Skeletal muscle cell (primary cell): Measurements from ENCODE around the gene ISLR.
"Not testable (repeated sequence)": the region's sequence is repeated elsewhere in the genome, so short reads cannot be mapped to it uniquely, and the experiment has no call there.

Experiments
- DNase-seq: peaks from one replicate; pipeline ENCODE4 v3.0.0-alpha.2; 2010; ENCODE audit warnings: low read depth
- H3K4me3 ChIP-seq: 2 replicates; pipeline ENCODE4 v1.5.1; 2011; ENCODE audit warnings: low read depth, mild to moderate bottlenecking, control low read depth, low read length, moderate library complexity

The ISLR gene

DNA sequence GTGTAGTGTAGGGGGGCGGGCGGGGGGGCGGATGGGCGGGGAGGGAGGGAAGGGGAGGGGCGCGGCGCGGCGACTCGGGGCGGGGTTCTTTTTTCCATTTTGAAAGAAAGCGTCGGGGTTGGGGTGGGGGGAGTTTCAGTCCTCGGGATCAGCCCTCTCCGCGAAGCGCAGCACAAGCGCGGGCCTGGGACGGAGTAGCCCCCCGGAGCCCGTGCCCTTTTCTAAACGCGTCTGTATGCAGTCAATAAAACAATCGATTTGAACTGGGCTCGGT lies 37.0 kb upstream of the ISLR start:
- DNase-seq, result no peak
- H3K4me3 ChIP-seq, result peak overlapping the region; percentile 50

DNA sequence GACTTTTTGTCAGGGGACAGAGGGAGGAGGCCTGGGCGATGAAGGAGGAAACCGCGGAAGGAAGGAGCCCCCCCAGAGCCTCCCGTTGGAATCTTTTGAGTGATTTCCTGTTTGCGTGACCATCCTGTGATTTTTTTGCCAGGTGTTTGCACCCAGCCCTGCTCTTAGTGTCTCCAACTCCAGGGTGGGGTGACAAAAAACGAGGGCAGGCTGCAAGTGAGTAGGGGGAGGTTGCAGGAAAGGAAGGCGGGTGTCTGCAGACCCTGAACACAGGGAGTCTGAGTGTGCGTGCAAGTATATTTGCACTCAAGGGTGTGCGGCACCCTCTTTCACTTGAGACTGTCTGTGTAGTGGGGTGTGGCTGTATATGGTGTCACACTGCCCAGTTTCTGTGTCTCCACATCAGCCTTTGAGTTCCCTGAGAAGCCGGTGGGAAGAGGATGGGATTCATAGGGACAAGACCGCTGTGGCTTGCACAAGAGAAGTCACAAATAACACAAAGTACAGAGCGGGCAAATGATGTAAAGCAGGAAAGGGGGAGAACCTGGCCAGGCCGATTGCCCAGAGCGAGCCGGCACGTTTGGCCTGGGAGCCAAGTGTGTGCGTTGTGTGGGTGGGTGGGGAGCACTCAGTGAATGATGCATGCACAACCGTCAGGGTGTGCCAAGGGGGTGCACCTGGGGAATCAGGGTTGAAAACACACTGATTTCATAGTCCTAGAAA lies 36.5 kb upstream of the ISLR start:
- DNase-seq, result no peak
- peak overlapping the region; percentile 50 for H3K4me3 ChIP-seq

DNA sequence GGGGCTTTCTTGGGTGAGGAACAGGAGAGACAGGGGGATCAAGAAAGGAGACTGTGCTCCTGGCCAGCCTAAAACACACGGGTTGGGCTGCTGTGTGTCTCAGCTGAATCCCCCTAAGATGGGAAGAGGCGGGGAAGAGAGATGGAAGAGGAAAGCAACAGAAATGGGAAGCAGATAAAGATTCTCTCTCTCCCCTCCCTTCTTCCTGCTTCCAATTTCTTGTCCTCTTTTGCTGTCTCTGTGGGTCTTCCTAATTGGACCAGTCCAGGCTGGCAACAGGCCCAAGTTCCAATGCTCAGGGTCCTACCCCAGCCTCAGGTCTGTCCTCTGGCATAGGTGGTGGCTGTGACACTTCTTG lies 36.0 kb upstream of the ISLR start:
- no peak for DNase-seq

DNA sequence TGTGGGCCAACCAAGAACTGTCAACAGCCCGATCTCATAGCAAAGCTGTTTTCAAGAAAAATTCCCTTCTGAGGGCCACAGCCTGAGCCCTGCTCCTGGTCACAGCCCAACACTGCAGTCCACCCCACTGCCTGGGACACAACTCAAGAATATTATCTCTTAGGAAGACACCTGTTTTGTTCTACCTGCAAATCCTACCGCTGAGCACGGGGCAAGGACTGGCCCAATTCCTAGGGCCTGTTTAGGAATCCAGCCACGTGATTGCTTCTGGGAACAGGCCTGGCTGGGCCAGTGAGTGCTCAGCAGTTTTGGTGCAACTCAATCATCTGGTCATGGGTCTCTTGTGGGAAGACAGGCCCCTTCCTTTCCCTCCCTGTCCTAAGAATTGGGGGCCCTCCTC lies 34.9 kb upstream of the ISLR start:
- no peak overlapping the region for H3K4me3 ChIP-seq
- DNase-seq, result no peak

More for the DNA sequence above, 36.0 kb upstream of the ISLR start:
- no peak overlapping the region for H3K4me3 ChIP-seq

DNA sequence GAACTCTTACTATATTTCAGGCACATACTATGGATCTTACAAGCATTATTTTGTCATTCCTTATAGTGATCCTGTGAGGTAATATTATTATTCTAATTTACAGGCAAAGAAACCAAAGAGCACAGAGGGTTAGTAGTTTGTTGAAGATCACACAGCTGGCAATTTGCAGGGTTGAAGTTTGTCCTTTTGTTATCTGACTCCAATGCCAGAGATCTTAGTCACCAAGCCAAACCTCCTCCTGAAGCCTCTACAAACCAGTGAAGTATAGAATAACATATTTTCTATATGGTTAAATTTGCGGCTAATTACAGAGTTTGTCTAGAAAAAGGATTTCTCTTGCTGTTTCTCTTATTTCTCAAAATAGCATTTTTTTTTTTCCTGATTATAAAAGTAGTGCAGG lies 31.9 kb upstream of the ISLR start:
- no peak for DNase-seq
- H3K4me3 ChIP-seq, result no peak overlapping the region

DNA sequence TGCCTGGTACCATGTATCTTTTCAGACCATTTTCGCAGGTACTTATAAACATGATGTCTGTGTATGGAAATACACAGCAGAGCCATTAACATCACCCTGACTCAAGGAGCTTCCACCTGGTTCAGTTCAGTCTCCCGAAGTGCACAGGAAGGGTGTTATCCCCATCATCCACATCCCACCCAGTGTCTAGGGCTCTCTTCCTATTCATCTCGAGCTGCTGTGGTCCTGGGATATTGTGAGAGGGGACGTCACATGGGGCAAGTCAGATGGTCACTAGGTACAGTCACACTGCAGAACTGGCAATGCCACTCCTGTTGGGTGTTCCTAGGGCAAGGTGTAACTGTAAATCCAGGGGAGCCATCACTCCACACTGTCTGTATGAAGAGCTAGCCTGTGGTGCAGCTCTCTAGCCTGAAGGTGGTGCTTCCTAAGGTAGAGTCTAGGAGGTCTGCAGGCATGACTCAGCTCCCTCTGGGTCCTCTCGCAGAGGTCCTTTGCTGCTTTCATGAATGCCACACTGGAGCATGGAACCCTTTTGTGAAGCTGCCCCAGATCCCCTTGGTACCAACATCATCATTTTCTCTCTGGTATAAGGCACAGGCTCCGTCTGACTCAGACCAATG lies 29.2 kb upstream of the ISLR start:
- no peak overlapping the region for H3K4me3 ChIP-seq
- no peak for DNase-seq

DNA sequence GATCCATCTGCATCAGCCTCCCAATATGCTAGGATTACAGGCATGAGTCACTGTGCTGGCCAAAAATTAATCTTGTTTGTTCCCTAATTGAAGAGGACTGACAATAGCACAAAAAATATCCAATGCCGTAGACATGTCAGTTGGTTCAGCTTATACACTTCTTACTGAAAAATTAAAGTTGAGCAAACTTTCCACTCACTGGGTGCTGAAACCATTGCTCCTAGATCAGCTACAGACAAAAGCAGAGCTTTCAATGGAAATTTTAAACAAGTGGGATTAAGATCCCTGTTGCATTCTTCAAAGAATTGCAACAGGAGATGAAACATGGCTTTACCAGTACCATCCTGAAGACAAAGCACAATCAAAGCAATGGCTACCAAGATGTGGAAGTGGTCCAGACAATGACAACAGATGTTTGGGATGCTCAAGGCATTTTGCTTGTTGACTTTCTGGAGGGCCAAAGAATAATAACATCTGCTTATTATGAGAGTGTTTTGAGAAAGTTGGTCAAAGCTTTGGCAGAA lies 27.2 kb upstream of the ISLR start:
- DNase-seq, result no peak
- H3K4me3 ChIP-seq, result no peak overlapping the region

DNA sequence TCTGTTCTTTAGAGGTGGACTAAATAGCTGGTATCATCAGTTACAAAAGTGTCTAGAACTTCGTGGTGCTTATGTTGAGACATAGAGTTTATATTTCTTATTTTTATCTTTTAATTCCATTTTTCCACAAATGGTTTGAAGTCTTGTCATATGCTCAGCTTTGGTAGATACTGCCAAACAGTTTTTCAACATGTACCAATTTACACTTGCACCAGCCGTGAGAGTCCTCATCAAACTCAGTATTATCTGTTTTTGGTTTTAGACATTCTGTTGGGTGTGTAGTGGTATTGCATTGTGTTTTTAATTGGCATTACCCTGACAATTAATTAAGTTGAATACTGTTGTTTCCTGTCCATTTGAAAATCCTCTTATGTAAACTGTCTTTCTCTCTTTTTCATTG lies 26.5 kb upstream of the ISLR start:
- DNase-seq, result no peak
- H3K4me3 ChIP-seq, result no peak overlapping the region

DNA sequence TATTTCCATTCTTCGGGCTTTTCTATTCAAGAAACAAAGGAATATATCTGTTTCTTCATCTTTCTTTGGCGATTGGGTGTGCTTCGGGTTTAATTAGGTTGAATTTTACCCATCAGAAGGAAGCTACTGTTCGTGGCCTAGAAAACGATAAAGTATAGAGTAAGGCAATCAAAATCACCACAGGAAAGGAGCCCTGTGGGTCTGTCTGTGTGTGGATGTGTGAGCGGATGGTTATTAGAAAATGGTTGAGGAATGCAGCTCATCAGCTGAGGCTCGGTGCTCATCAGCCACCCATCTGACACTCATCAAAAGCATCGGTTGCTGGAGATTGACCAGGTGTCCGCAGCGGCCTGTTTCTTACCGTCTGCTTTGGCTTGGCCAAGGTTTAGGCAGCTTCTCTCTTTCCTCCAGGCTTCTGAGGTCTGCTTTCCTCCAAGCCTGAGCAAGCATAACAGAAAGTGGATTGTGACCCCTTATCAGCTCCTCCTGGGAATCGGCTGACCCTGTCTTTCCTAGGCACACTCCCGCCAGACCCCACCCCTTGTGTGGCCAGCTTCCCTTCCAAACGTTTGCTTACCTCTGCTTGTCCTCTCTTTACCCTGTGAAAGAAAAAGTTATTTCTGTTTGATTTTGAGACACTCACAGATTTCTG lies 17.6 kb upstream of the ISLR start:
- no peak for DNase-seq
- no peak overlapping the region for H3K4me3 ChIP-seq

DNA sequence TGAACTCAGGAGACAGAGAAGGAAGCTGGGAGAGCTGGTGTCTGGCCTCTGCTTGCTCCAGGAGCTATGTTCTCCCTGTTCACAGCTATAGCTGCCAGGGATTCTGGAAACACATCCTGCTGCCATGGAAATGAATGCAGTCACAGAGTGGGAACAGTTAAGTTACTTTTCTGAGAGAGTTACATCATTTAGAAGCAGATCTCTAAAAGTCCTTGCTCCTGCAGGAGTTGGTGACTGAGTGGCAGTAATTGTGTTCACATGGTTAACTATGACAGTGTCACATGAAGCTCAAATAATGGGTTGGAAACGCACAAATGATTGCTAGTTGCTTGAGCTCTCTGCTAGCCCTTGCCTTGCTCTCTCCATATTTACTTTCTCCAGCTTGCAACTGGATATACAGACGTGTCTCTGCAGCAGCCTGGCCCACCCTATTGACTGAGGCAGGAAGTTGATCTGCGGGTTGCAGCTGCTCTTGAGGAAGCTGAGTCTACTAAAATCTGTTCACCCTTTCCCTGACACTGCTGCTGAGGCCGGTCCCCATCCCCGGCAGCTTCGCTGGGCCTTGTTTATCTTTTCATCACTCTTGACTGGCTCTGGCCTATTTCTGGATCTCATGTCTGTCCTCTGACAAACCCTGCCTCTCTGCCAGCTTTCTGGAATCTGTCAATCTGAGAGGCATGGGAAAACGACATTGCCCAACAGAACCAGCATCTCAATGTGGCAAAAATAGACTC lies 16.7 kb upstream of the ISLR start:
- no peak for DNase-seq
- no peak overlapping the region for H3K4me3 ChIP-seq

DNA sequence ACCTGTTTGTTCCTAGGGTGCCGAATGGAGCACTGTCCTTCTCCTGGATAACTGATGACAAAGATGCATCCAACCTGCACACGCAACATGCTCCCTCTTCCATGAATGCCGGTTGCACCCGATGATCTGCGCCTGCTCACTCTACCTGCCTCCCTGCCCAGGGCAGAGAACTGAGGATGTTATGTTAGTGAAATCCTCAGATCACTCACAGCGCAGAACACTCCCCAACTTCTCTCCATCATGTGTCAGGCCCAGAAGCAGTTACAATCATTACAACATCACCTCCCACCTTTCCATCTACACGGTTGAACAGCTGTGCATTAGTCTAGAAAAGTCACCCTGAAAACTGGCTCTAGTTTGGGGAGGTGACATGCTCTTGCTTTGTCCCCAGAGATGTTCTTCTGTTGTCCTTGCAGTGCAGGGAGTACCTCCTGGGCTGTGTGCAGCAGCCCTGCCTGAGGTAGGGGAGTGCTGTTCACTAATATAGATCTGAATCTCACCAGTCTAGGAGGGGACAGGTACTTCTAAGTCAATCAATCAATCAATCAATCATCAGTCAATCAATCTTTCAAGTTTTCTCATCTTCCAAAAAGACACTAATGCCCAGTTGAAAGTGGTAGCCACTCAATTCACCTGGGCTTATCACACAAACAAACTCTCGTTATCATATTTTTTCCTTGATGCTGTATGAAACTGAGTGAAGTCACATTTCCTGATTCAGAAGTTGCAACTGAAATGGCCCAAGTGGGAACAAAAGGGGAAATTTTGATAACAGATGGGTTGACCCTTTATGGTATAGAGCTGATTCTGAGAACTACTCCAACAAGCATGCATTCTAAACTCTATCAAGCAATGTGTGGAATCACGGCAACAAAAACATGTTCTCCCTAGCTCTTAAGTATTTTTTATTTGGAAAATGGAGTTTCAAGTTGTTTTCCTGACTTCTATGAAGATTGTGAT lies 15.4 kb upstream of the ISLR start:
- no peak overlapping the region for H3K4me3 ChIP-seq
- DNase-seq, result no peak

DNA sequence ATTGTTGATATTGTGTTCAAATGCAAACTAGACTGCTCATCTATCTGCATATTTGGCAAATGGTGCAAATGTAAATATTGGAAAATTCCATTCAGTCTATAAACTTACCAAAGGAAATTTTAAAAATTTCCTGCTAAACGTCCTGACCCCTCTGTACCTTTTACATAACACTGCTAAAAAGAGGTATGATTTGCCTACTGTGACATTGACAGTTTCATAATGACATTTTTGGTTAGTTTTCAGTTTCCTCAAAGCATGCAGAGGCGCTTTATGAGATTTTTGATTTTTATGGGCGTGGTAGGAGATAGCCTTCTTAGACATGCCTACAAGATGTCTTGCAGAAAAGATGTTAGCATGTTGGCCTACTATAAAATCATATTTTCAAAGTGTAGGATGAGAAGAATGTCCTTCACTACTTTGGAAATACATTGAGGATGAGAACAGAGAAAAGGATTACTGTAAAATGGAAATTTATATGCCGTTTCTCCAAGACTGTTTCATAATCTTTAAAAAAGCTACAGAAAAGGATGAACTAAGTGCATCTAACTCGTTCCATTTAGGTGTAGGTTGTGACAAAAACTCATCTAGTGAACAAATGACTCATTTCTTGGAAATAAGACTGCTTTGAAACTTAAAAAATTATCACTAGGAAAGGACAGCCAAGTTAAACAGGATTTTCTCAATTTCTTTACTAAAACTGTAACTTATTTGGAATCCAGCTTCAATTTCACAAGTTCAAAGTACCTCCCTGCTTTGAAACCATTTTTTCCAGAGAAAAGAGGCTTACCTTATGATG lies 14.5 kb upstream of the ISLR start:
- DNase-seq, result no peak
- H3K4me3 ChIP-seq, result no peak overlapping the region

DNA sequence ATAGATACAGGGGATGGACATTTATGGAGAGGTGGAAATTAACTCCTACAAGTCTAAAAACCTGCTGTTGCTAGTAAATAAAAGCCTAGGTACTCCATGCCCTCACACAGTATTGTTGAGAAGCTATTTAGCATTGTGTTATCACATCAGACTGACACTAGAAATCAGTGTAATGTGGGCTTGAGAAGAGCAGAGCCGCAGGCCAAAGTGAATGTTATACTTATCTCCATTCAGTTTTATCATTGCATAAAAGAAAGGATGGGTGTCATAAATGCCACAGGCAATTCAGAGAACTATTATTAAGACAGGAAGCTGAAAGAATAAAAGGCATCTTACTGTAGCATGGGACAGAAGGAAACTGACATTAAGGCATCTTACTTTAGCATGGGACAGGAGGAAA lies 13.7 kb upstream of the ISLR start:
- no peak for DNase-seq
- no peak overlapping the region for H3K4me3 ChIP-seq

DNA sequence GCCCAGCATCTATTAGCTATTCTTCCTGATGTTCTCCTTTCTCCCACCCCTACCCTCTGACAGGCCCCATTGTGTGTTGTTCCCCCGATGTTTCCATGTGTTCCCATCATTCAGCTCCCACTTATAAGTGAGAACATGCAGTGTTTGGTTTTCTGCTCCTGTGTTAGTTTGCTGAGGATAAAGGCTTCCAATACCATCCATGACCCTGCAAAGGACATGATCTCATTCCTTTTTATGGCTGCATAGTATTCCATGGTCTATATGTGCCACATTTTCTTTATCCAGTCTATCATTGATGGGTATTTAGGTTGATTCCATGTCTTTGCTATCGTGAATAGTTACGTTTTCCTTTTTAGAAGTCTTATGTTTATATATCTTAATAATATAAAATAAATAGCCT lies 13.1 kb upstream of the ISLR start:
- not testable (repeated sequence) for DNase-seq, H3K4me3 ChIP-seq

DNA sequence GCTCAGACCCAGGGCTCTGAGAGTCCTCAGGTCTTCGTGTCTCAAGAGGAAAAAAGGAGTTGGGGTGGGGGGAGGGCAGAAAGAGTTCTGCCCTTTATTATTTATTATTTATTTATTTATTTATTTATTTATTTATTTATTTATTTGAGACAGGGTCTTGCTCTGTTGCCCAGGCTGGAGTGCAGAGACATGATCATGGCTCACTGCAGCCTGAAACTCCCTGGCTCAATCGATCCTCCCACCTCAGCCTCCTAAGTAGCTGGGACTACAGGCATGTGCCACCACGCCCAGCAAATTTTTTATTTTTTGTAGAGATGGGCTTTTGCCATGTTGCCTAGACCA lies 11.3 kb upstream of the ISLR start:
- H3K4me3 ChIP-seq, DNase-seq: not testable (repeated sequence)

DNA sequence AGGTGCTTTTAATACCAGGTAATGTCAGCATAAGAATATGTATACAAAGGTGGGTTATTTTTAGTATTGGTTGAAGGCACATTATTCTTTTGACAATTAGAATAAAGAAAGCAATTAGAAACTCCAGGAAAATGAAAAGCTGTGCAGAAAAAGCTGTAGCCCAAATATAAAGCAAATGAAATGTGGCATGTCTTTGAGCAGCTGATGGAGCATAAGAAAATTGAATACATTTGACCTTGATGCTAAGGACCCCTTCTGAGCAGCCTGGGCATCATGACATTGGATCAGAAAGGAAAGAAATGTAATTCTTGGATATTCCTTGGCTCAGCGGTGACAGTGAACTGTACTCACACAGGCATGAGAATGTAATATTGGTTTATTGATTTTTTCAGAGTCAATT lies 8.0 kb upstream of the ISLR start:
- DNase-seq, result no peak

DNA sequence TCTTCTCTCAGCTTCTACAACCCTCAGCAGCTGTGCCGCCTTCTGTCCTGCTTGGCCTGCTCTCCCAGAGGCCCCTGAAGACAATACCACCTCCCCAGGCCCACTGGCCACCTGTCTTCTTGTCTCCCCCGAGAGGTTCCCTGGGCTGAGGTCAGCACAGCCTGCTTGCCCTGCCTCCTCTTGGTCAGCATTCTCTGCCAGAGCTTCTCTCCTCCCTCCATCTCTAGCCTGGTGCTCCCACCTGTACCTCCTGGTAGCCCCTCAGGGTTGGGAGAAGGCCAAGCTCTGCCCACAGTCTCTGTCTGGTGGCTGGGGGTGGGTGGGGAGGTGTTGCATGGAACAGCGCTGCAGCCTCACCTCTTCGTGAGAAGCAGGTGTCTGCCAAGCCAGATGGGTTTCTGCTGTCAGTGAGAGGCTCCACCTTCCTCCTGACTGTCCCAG lies 5.6 kb upstream of the ISLR start:
- DNase-seq, result no peak
- no peak overlapping the region for H3K4me3 ChIP-seq

More for the DNA sequence above, 8.0 kb upstream of the ISLR start:
- H3K4me3 ChIP-seq, result no peak overlapping the region

DNA sequence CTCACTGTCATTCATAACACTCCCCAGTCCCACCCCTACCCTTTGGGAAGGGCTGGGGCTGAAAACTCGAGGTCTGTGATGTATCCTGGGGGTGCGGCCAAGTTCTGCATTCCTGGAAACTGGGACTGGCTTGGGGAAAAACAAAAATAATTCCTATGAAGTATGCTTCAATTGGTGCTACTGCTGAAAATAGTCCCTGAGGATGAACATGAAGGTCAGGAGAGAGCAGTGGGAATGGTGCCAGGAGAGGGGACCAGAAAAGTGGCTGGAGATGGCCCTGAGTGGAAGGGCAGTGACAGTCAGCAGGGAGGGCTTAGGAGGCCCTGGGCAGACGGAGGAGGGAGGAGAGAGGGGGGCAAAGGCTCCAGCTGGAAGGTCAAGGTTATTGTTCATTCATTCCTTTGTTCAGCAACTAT lies 4.8 kb upstream of the ISLR start:
- H3K4me3 ChIP-seq, result no peak overlapping the region
- no peak for DNase-seq
